ENCODE data around the gene AHSA1.
"Not testable (repeated sequence)": the region's sequence is repeated elsewhere in the genome, so short reads cannot be mapped to it uniquely, and the experiment has no call there.

Gene AHSA1

GRCh38 chr14:77457522-77458248, at the start of gene AHSA1, which contains the start of gene VIPAS39:
AHSA1 (plus strand) TSS chr14:77458093; CDS start chr14:77458190, 97 bp downstream.
VIPAS39 (minus strand) TSS chr14:77457601; CDS start chr14:77454102, 3,499 bp downstream.
- peak; percentile 96 to 98 for ATAC-seq

GRCh38 chr14:77409131-77409533, 48.8 kb upstream of the AHSA1 start:
- no peak for ATAC-seq

- ATAC-seq: not testable (repeated sequence)
These were observed 42.4 kb upstream of the AHSA1 start for GRCh38 chr14:77415403-77416030.

GRCh38 chr14:77416098-77416497, 41.8 kb upstream of the AHSA1 start:
- ATAC-seq: not testable (repeated sequence)

- no peak for ATAC-seq
These were observed 41.1 kb upstream of the AHSA1 start for GRCh38 chr14:77416836-77417235.

- no peak for ATAC-seq
These were observed 36.7 kb upstream of the AHSA1 start for GRCh38 chr14:77421201-77421600.

GRCh38 chr14:77423423-77423822, 34.5 kb upstream of the AHSA1 start, which contains the start of gene NOXRED1:
NOXRED1 (minus strand) TSS chr14:77423523; CDS start chr14:77422889, 634 bp downstream.
- ATAC-seq: no peak

- no peak for ATAC-seq
These were observed 33.0 kb upstream of the AHSA1 start for GRCh38 chr14:77424862-77425261.

GRCh38 chr14:77426396-77426795, 31.5 kb upstream of the AHSA1 start:
- ATAC-seq: no peak

- no peak for ATAC-seq
These were observed 21.9 kb upstream of the AHSA1 start for GRCh38 chr14:77436042-77436441.

GRCh38 chr14:77438596-77438995, 19.3 kb upstream of the AHSA1 start:
- no peak for ATAC-seq

- no peak for ATAC-seq
These were observed 18.0 kb upstream of the AHSA1 start for GRCh38 chr14:77439861-77440260.

- no peak for ATAC-seq
These were observed 15.7 kb upstream of the AHSA1 start for GRCh38 chr14:77442196-77442595.

- ATAC-seq: no peak
These were observed 1.8 kb upstream of the AHSA1 start for GRCh38 chr14:77455966-77456640.

GRCh38 chr14:77457115-77457521, 775 bp upstream of the AHSA1 start:
- ATAC-seq: no peak

- no peak for ATAC-seq
These were observed 507 bp downstream of the AHSA1 start for GRCh38 chr14:77458249-77458950.

GRCh38 chr14:77459072-77459723, 1.3 kb downstream of the AHSA1 start:
- no peak for ATAC-seq

- ATAC-seq: no peak
These were observed 9.9 kb downstream of the AHSA1 start for GRCh38 chr14:77467801-77468200.

- peak in 1 of 2 donors; percentile 9 for ATAC-seq
These were observed 11.2 kb downstream of the AHSA1 start for GRCh38 chr14:77469067-77469505.

- no peak for ATAC-seq
These were observed 11.6 kb downstream of the AHSA1 start for GRCh38 chr14:77469539-77469938.

GRCh38 chr14:77470224-77470870, 12.5 kb downstream of the AHSA1 start:
- ATAC-seq: no peak

GRCh38 chr14:77473921-77474320, 16.0 kb downstream of the AHSA1 start:
- ATAC-seq: no peak

Data from activated CD4-positive, CD25-positive, alpha-beta regulatory T cell treated with anti-CD3 and anti-CD28 coated beads, Interleukin-2, amount 50 U/mL, for 24 hours (primary cell).